ENCODE measurements around the gene MED12L. TPM values are rescaled to one million over a fixed set of nuclear protein-coding genes. Genes with fewer than 3 reads are reported as not detected.
"Not testable (repeated sequence)": the region's sequence is repeated elsewhere in the genome, so short reads cannot be mapped to it uniquely, and the experiment has no call there.

MED12L gene
- total RNA-seq, 1 donor from 2014 or later = 1.5 TPM

- no peak for DNase-seq
These were observed 297.6 kb downstream of the MED12L start for GRCh38 chr3:151383111-151383510.

- no peak for DNase-seq
These were observed 298.5 kb downstream of the MED12L start for GRCh38 chr3:151383956-151384355.

- DNase-seq = peak; percentile 12
These were observed 299.3 kb downstream of the MED12L start, which contains the start of gene P2RY12 for GRCh38 chr3:151384741-151385174. P2RY12 (minus strand) TSS chr3:151384753; CDS start chr3:151338845, 45,908 bp downstream.

- no peak for DNase-seq
These were observed 300.6 kb downstream of the MED12L start for GRCh38 chr3:151386056-151386455.

- DNase-seq = no peak
These were observed 302.0 kb downstream of the MED12L start for GRCh38 chr3:151387432-151387831.

- DNase-seq = no peak
These were observed 302.4 kb downstream of the MED12L start for GRCh38 chr3:151387842-151388241.

- no peak for DNase-seq
These were observed 306.3 kb downstream of the MED12L start for GRCh38 chr3:151391720-151392119.

GRCh38 chr3:151392191-151392590 lies 306.7 kb downstream of the MED12L start:
- not testable (repeated sequence) for DNase-seq

- no peak for DNase-seq
These were observed 307.8 kb downstream of the MED12L start for GRCh38 chr3:151393146-151393830.

- no peak for DNase-seq
These were observed 308.5 kb downstream of the MED12L start for GRCh38 chr3:151393941-151394340.

- DNase-seq = no peak
These were observed 309.1 kb downstream of the MED12L start for GRCh38 chr3:151394611-151395010.

GRCh38 chr3:151395806-151396205 lies 310.3 kb downstream of the MED12L start:
- no peak for DNase-seq

- no peak for DNase-seq
These were observed 313.4 kb downstream of the MED12L start for GRCh38 chr3:151398895-151399294.

GRCh38 chr3:151400341-151400740 lies 314.9 kb downstream of the MED12L start:
- no peak for DNase-seq

GRCh38 chr3:151402349-151402748 lies 316.9 kb downstream of the MED12L start:
- no peak for DNase-seq

GRCh38 chr3:151403246-151403645 lies 317.8 kb downstream of the MED12L start:
- DNase-seq = no peak

GRCh38 chr3:151404316-151404715 lies 318.9 kb downstream of the MED12L start:
- DNase-seq = no peak

GRCh38 chr3:151407928-151408327 lies 322.5 kb downstream of the MED12L start:
- DNase-seq = no peak

GRCh38 chr3:151410891-151411559 lies 325.6 kb downstream of the MED12L start:
- no peak for DNase-seq

GRCh38 chr3:151412989-151413388 lies 327.5 kb downstream of the MED12L start:
- DNase-seq = no peak

- DNase-seq = no peak
These were observed 329.8 kb downstream of the MED12L start for GRCh38 chr3:151415289-151415688.

GRCh38 chr3:151419806-151420205 lies 334.3 kb downstream of the MED12L start:
- no peak for DNase-seq

GRCh38 chr3:151421938-151422337 lies 336.5 kb downstream of the MED12L start:
- DNase-seq = no peak

- DNase-seq = no peak
These were observed 337.6 kb downstream of the MED12L start for GRCh38 chr3:151423091-151423490.

Data from skin of body (tissue), 2 donors.